ENCODE measurements around the gene NCAPD3.

DNA sequence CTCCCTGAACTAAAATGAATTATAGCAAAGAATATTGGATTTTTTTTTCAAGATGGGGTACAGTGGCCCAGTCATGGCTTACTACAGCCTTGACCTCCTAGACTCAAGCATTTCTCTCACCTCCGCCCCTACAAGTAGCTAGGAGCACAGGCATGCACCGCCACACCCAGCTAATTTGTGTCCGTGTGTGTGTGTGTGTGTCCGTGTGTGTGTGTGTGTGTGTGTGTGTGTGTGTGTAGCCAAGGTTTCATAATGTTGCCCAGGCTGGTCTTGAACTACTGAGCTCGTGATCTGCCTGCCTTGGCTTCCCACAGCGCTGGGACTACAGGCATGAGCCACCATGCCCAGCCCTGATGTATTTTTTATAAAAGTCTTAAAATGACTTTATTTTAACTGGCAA, 16.8 kb upstream of the NCAPD3 start:
- TF ChIP-seq, protein P1, sequence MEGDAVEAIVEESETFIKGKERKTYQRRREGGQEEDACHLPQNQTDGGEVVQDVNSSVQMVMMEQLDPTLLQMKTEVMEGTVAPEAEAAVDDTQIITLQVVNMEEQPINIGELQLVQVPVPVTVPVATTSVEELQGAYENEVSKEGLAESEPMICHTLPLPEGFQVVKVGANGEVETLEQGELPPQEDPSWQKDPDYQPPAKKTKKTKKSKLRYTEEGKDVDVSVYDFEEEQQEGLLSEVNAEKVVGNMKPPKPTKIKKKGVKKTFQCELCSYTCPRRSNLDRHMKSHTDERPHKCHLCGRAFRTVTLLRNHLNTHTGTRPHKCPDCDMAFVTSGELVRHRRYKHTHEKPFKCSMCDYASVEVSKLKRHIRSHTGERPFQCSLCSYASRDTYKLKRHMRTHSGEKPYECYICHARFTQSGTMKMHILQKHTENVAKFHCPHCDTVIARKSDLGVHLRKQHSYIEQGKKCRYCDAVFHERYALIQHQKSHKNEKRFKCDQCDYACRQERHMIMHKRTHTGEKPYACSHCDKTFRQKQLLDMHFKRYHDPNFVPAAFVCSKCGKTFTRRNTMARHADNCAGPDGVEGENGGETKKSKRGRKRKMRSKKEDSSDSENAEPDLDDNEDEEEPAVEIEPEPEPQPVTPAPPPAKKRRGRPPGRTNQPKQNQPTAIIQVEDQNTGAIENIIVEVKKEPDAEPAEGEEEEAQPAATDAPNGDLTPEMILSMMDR (IDR thresholded peaks at IDR 0.05), result no peak
- no peak for TF ChIP-seq POLR2A (IDR thresholded peaks at IDR 0.05)

Measured in ovary (tissue), 3 donors.